NCI-H128 (cell line): ENCODE measurements around the gene ICA1.
"Not testable (repeated sequence)": the region's sequence is repeated elsewhere in the genome, so short reads cannot be mapped to it uniquely, and the experiment has no call there.

Experiments
- DNase-seq: peaks from one replicate; lab custom pipeline; 2025; ENCODE audit not compliant: unreplicated experiment; lab: John Stamatoyannopoulos, UW

ICA1 gene

DNA sequence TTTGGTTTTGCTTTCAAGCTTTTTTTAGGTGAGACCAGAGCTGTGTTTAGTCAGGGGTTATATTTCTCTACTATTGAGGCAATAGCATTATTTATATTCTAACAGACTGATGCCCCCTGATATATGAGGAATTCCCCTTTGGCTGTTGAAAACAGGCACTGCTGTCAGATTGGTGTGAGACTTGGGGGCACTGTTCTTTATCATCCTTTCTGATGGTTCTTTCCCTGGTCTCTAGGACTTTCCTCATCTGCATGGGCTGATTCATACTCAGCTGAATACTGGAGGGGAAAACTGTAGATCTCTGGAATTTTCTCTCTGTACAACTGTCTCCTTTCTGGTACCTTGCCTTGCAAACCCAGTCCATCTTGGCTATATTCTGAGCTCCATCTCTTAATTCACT, 10.0 kb upstream of the ICA1 start:
- no peak for DNase-seq

DNA sequence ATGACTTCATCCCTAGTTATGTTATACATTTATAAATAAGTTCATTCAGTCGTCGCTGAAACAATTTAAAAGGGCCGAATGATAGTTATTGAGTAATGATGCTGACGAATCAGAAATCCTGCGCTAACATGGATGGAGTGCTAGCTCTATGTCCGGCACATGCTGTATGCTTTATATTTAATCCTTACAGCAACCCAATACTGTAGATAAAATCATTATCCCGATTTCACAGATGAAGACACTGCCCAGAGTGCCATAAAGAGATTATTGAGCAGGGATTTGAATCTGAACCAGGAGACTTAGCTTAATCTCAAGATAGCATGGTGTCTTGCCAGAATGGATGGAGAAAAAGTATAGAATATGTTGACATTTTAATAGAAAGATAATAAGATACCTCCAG, 1.1 kb upstream of the ICA1 start:
- no peak for DNase-seq

DNA sequence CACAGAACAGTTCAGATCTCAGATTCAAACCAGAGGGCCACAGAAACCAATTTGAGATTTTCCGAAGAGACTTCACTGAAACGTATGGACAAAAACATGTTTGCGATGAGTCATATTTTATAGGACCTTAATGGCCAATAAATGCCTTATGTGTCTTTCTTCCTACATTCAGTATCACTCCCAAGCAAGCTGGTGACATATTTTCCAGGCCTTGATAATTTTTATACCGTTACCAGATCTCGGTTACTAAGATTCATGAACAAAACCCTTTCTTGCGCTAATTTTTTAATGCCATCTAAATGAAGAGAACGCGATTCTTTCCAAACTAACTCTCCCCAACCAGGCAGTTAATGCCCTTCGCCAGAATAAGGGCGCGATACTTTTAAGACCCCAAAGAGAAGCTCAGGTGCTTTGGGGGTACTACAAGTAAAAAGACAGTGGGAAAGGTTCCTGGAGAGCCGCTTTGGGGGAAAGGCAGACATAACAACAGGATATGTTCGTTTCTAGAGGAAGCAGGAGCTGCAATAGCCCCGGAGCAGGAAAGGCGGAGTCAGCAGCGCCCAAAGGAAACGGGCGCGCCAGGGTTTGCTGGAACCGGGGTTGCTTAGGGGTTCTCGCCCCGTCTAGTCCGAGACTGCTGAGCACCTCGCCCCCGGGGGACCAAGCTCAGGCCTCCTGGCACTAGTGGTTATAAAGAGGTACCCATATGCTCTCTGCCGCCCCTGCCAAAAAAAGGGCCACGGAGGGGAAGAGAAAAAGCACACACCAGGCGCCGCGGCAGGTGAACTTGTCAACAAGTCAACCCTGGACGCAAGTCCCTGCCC, 884 bp downstream of the ICA1 start:
- DNase-seq = peak; percentile 32

DNA sequence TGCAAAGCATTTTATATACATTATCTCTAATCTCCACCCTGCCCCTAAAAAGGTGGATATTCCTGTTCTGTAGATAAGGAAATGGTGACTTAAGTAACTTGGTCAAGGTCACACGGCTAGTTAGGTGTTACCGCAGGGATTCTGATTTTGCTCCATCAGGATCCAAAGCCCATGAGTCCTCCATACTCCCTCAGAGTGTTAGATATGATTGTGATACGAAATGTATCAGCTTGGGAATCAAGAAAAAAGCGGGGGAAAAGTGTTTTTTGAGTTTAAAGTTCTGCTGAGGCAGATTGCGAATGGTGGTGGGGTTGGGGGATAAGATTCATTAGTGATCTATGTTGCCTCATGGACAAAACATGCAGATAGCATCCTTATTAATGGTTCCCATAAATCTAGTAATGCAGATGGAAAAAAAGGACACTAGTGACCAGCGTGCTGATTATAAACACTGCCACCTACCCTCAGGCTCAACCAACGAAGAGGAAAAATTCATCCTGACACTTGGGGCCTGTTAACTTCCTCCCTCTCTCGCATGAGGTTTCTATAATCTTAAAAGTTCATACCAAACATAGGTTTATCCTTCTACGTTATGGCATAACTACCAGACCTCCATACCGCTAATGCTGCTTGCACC, 2.3 kb downstream of the ICA1 start:
- DNase-seq = no peak

DNA sequence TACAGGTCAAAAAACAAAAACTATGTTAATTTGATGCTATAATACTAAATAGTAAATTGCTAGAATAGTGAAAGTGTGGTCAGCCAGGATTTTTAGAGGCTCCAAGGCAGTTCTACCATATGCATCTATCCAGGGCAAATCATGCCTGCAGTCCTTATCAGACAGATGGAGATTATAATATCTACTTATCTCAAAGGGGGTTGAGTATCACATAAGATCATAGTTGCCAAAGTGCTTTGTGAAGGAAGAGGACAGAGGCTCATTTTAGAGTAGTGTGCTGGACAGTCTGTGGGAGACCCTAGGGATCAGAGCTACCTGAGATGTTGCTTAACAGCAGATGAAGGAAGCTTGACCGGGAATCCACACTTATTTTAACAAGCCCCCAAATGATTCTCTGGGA, 3.2 kb downstream of the ICA1 start:
- DNase-seq = no peak

DNA sequence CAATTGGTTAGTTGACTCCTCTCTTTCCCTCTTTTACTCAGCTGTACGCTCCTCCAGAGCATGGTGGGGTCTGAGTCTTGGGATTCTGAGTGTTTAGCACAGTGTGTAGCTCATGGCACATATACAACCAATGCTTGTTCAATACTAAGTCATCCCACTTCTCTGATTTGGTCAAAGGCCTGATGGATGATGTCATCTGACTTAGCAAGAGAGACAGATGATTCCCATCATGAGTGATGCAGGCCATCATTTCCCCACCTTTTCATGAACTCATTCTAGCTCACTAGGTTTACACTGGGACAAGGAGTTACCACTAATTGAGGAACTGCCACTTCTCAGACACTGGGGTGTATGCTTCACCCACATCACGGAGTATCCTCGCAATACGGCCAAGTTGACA, 3.8 kb downstream of the ICA1 start:
- DNase-seq = no peak

DNA sequence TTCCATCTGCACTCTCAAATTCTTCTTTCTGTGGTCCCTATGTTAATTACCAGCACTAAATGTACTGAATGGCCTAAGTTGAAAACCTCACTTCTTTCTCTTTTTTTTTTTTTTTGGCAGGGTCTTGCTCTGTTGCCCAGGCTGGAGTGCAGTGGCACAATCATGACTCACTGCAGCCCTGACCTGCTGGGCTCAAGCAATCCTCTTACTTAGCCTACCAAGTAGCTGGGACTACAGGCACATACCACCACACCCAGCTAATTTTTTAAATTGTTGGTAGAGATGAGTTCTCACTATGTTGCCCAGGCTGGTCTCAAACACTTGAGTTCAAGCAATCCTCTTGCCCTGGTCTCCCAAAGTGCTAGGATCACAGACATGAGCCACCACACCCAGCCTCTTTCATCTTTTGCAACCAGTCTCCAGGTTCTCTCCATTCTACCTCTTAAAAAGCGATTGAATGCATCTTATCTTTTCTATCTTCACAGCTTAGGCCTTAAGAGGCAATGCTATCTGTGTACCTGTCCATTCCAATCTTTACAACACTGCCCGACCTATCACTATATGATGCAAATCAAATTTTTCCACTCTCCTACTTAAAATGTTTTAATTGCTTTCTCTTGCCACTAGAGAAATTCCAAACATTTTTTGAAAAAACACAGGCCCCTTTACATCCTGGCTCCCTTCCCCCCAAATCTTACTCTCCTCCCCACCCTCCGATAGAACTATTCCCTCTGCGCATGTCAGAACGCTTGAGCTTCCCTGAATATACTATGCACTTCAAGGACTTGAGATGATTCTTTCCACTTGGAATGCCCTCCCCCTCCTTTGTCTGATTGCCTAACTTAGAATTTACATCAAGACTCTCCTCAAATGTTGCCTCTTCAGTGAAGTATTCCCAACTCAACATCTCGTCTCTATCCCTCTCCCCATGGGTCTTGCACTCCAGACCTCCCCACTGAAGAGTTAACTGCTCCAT, 6.0 kb downstream of the ICA1 start:
- DNase-seq = no peak

DNA sequence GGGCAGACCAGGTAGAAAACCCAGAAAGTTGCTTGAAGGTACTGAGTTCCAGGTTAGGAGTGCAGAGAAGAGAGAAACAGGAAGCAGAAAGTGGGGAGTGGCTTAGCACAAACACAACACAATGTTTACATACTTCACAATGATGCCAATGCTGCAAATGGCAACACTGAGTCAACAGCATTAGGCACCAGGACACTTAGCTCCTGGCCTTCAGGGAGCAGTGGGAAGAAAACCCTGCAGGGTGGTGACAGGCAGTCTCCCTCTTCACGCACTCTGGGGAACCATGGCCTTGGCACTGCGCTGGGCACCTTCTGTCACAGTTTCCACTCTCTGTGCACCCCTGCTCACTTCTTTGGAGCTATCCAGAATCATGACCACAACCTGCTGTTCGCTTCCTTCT, 7.3 kb downstream of the ICA1 start:
- DNase-seq = no peak

DNA sequence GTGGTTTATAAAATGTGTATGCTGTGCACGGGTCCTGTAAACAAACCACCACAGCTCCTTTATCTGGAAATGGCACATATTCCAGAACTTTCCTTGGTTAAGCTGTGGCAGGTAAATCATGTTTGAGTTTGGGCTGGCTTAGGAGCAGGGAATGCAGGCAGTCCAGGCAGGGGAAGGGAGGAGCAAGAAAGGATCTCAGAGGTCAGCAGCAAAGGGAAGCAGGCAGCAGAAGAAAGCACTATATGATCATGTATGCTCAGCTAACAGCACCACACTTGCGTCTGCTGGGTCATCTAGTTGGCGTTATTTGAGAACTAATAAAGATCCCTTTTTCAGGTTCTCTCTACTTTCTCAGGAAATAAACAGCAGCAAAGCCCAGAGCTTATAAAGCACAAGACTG, 7.8 kb downstream of the ICA1 start:
- no peak for DNase-seq

DNA sequence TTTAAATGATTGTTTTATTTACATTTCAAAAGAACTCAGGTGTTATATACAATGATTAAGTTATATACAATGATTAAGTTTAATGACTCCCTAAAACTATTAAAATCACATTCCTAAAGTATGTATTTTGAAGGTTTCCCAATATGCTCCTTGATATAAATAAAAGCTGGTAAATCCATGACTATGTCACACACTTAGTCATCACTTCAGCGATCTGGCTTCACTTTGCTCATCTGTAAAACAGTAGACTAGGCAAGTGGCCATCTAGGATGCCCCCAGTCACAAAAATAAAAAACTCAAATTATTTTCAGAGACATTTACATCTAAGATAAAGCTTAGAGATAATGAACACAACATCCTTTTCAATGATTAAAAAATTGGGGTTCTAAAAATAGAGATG, 10.8 kb downstream of the ICA1 start:
- no peak for DNase-seq

DNA sequence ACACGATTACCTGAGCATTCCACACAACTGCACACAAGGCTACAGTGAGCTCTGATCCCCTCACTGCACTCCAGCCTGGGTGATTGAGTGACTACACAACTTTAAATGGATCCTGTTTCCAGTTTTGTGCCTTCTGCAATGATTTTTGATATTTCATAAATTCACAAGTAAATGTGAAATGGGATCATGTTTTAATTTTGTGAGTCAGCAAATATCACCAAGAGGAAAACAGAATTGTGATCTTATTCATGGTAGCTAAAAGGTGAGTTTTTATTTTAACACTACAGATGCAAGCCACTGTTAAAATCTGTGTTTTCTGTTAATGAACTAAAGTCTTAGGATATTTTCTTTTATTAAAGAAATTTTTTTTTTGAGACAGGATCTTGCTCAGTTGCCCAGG, 11.4 kb downstream of the ICA1 start:
- no peak for DNase-seq

DNA sequence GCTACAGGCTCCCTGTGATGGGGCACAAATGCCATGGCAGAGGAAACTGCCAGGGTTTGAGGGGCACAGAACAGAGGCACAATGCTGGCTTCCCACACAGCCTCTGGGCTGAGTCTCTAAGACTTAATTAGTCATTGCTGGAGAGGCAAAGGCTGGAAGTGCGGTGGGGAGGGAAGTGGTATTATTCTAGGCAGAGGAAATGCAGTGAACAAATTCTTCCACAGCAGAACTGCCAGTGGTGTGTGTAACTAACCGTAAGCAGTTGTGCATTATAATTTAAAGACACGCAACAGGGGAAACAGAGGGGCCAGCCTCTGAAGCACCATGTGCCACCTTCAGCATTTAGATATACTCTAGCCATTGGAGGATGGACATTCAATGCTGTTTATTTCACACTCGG, 12.8 kb downstream of the ICA1 start:
- DNase-seq = no peak

DNA sequence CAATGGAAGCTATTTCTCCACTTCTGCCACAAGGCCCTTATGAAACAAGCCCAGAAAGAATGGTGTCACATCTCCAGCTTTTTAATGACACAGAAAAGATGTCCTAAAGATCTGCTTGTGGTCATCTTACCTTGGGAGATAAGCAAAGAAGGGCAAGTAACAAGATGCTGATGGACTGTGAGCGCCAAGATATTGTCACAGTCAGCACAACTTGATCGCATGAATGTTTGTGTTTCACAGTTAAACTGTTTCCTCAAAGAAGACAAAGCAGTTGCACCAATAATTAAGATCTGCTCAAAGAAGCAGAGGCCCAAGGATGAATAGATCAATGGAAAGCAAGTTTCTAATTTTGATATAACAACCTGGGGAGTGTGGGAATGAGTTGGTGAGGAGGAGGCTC, 15.9 kb downstream of the ICA1 start:
- no peak for DNase-seq

DNA sequence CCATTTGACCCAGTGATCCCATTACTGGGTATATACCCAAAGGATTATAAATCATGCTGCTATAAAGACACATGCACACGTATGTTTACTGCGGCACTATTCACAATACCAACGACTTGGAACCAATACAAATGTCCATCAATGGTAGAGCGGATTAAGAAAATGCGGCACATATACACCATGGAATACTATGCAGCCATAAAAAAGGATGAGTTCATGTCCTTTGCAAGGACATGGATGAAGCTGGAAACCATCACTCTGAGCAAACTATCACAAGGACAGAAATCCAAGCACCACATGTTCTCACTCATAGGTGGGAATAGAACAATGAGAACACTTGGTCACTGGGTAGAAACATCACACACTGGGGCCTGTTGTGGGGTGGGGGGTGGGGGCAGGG, 16.9 kb downstream of the ICA1 start:
- not testable (repeated sequence) for DNase-seq

DNA sequence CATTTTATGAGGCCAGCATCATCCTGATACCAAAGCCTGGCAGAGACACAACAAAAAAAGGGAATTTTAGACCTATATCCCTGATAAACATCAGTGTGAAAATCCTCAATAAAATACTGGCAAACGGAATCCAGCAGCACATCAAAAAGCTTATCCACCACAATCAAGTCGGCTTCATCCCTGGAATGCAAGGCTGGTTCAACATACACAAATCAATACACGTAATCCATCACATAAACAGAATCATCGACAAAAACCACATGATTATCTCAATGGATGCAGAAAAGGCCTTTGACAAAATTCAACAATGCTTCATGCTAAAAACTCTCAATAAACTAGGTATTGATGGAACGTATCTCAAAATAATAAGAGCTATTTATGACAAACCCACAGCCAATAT, 18.9 kb downstream of the ICA1 start:
- DNase-seq = not testable (repeated sequence)

DNA sequence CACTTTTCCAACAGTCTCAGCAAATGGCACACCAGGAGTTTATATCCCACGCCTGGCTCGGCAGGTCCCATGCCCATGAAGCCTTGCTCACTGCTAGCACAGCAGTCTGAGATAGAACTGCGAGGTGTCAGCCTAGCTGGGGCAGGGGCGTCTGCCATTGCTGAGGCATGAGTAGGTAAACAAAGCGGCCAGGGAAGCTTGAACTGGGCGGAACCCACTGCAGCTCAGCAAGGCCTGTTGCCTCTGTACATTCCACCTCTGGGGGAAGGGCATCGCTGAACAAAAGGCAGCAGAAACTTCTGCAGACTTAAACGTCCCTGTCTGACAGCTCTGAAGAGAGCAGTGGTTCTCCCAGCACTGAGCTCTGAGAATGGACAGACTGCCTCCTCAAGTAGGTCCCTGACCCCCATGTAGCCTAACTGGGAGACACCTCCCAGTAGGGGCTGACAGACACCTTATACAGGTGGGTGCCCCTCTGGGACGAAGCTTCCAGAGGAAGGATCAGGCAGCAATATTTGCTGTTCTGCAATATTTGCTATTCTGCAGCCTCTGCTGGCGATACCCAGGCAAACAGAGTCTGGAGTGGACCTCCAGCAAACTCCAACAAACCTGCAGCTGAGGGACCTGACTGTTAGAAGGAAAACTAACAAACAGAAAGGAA, 22.1 kb downstream of the ICA1 start:
- not testable (repeated sequence) for DNase-seq

DNA sequence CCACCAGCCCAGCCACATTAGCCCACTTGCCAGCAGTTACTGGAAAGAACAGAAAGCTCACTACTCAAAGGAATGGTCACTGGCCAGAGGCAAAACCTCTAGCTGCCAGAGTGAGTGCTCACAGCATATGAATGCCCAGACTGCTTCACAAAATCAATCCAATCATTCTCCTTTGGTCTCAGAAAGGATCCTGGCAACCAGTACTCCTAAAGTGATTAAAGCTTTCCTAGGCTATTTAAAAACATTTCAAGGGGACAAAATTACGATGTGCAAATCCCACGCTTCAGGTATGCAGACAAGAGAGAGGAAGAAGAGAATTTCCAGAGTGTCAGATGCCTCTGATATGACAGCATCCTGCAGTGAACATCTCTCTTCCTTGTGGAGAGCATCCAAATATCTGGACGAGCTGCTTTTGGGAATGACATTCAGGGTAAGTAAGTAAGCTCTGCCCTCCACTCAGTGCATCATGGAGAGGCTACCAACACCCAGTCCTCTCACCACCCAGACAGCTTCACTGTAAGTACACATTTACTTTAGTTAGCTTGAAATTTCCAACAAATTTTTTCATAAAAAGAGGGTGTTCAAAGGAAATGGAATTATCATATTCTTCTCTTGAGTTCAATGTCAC, 25.1 kb downstream of the ICA1 start:
- no peak for DNase-seq

DNA sequence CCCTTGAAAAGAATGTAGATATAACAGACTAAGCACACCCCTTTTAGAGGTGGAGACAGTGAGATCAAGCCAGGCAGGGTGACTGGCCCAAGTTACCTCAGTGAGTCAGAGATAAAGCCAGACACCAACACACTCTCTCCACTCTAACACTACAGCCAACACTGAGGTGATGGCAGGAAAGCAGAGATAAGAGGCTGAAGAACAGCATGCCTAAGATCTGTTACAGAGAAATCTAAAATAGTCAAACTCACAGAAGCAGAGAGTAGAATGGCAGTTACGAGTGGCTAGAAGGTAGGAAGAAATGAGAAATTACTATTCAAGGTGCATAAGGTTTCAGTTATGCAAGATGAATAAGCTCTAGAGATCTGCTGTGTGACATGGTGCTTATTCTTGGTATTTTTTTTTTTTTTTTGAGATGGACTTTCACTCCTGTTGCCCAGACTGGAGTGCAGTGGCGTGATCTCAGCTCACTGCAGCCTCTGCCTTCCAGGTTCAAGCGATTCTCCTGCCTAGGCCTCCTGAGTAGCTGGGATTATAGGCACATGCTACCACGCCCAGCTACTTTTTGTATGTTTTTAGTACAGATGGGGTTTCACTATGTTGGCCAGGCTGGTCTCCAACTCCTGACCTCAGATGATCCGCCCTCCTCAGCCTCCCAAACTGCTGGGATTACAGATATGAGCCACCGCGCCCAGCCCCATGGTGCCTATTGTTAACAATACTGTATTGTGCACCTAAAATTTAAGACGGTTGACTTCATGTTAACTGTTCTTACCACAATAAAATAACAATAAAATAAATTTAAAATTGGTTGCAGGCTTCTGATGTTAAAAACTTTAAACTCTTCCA, 28.7 kb downstream of the ICA1 start:
- DNase-seq = no peak

DNA sequence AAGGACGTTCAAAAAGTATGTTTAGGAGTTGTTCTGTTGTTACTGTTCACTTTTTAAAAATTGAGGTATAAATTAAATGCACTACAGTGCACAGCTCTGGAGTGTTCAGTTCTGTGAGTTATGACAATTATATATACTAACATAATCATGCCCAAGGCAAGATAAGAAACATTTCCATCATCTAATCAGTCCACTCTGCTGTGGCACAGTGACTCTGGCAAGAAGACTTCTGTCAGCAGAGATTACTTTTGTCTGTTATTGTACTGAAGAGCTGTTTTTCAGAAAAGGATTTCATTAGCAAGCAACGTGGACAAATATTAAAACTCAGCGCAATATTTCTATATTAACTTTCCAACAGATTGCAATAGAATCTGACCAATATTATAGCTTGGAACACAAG, 32.0 kb downstream of the ICA1 start:
- no peak for DNase-seq
